GM23338 (cell line): ENCODE results near the gene MTFR1L.

ENCODE experiments used
- CREB1 ChIP-seq: fragments of 250-450 bp; sonication (Bioruptor Pico); IDR thresholded peaks from 2 replicates; pipeline ENCODE4 v1.5.0; 2020; ENCODE audit warnings: low read depth, mild to moderate bottlenecking, moderate library complexity
- CTCF ChIP-seq, 2 experiments: fragments of 200-600 bp in 1 of 2; sonication (generic) in 1 of 2; conservative IDR thresholded peaks; 2 replicates each; pipeline versions ENCODE4 v1.5.1 to v1.6.1; 2016 to 2017; ENCODE audit warnings: antibody characterized with exemption in 2 of 2, low read depth in 2 of 2, mild to moderate bottlenecking in 2 of 2, moderate library complexity in 1 of 2
- ETS1 ChIP-seq: IDR thresholded peaks from 2 replicates; pipeline ENCODE4 v1.6.1; 2016; ENCODE audit warnings: antibody characterized with exemption
- EZH2 ChIP-seq: fragments of 200-600 bp; sonication (generic); IDR thresholded peaks from one replicate; pipeline ENCODE4 v1.8.0; 2017; ENCODE audit warnings: antibody characterized with exemption, mild to moderate bottlenecking, low read depth; ENCODE audit not compliant: unreplicated experiment
- EZH2phosphoT487 ChIP-seq: fragments of 200-600 bp; sonication (generic); IDR thresholded peaks from one replicate; pipeline ENCODE4 v1.8.1; 2018; ENCODE audit warnings: antibody characterized with exemption; ENCODE audit not compliant: unreplicated experiment
- JUNB ChIP-seq: IDR thresholded peaks from one replicate; pipeline ENCODE4 v1.6.1; 2016; ENCODE audit warnings: antibody characterized with exemption; ENCODE audit not compliant: unreplicated experiment
- NANOG ChIP-seq: IDR thresholded peaks from 2 replicates; pipeline ENCODE4 v1.6.1; 2016; ENCODE audit warnings: antibody characterized with exemption, borderline replicate concordance
- POLR2AphosphoS5 ChIP-seq: IDR thresholded peaks from 2 replicates; pipeline ENCODE4 v1.6.1; 2016; ENCODE audit warnings: antibody characterized with exemption, low read depth
- REST ChIP-seq: IDR thresholded peaks from one replicate; pipeline ENCODE4 v1.6.1; 2018; ENCODE audit warnings: antibody characterized with exemption; ENCODE audit not compliant: unreplicated experiment
- STAT1 ChIP-seq: IDR thresholded peaks from one replicate; pipeline ENCODE4 v1.6.1; 2016; ENCODE audit warnings: antibody characterized with exemption; ENCODE audit not compliant: unreplicated experiment
- ZNF331 ChIP-seq: fragments of 250-450 bp; sonication (Bioruptor Pico); IDR thresholded peaks from 2 replicates; pipeline ENCODE4 v1.5.0; 2020; ENCODE audit warnings: low read depth, mild to moderate bottlenecking, moderate library complexity
- ZNF462 ChIP-seq: fragments of 250-450 bp; sonication (Bioruptor Pico); IDR thresholded peaks from 2 replicates; pipeline ENCODE4 v1.5.0; 2020; ENCODE audit warnings: mild to moderate bottlenecking, moderate library complexity

GRCh38 chr1:25829046-25829445 lies 9.3 kb downstream of the MTFR1L start:
- TF ChIP-seq POLR2AphosphoS5 (no peak), CTCF (conservative IDR thresholded peaks at IDR 0.05; ENCODE audit: low read depth in 2 of 2) (no peak), EZH2phosphoT487 (no peak), REST (no peak), EZH2 (no peak), ZNF462 (CRISPR knock-in tag) (no peak), JUNB (no peak), NANOG (no peak), CREB1 (no peak), ZNF331 (CRISPR knock-in tag) (no peak), STAT1 (no peak), ETS1 (no peak)
